Calu3 (cell line): ENCODE data around the gene EVA1B. TPM values are rescaled to one million over a fixed set of nuclear protein-coding genes. Genes with fewer than 3 reads are reported as not detected.

Source experiments
- BruUV-seq: library from RNA; stranded (reverse); fragments of 400-500 nt; replicated peaks from 2 replicates; lab custom pipeline; 2021; lab: Mats Ljungman, UMichigan
- CTCF ChIA-PET: fragments of 300-600 bp; sonication (Branson Sonifier 250); formaldehyde crosslinking; loops from one replicate; lab custom pipeline; 2022; ENCODE audit warnings: antibody characterized with exemption; lab: Charles Lee
- DNase-seq: peaks from one replicate; pipeline ENCODE4 v3.0.0; 2022
- H3K27ac Mint-ChIP-seq: one replicate; pipeline ENCODE4 v1.8.0; 2022; ENCODE audit warnings: mixed read lengths; ENCODE audit not compliant: unreplicated experiment
- H3K27me3 Mint-ChIP-seq: one replicate; pipeline ENCODE4 v1.8.0; 2022; ENCODE audit warnings: mixed read lengths; ENCODE audit not compliant: unreplicated experiment
- H3K36me3 Mint-ChIP-seq: one replicate; pipeline ENCODE4 v1.8.0; 2022; ENCODE audit warnings: mild to moderate bottlenecking, moderate library complexity, mixed read lengths; ENCODE audit not compliant: insufficient read depth, unreplicated experiment
- H3K4me1 Mint-ChIP-seq: one replicate; pipeline ENCODE4 v1.8.0; 2022; ENCODE audit warnings: mild to moderate bottlenecking, low read depth, mixed read lengths; ENCODE audit not compliant: unreplicated experiment
- H3K4me3 Mint-ChIP-seq: one replicate; pipeline ENCODE4 v1.8.0; 2022; ENCODE audit warnings: mild to moderate bottlenecking, low read depth, moderate library complexity, mixed read lengths; ENCODE audit not compliant: unreplicated experiment
- H3K9me3 Mint-ChIP-seq: one replicate; pipeline ENCODE4 v1.8.0; 2022; ENCODE audit warnings: low read depth, mixed read lengths; ENCODE audit not compliant: unreplicated experiment
- CTCF ChIP-seq: fragments of 200-600 bp; IDR thresholded peaks from one replicate; pipeline ENCODE4 v1.8.0; 2022; ENCODE audit warnings: antibody characterized with exemption; ENCODE audit not compliant: unreplicated experiment
- intact Hi-C: fragments of 100-400 bp; cut with micrococcal nuclease; formaldehyde crosslinking; loops from one replicate; pipeline ENCODE4 v1.10.0; 2022; ENCODE audit not compliant: unreplicated experiment
- total RNA-seq: library from RNA; stranded (reverse); gene quantifications from 2 replicates; pipeline ENCODE4 v1.2.3, GENCODE V29; 2022

Gene EVA1B
- total RNA-seq, 1 experiment from 2014 or later, result 11.2 TPM

GRCh38 chr1:36279110-36279788 lies 44.2 kb downstream of the EVA1B start:
- no peak for DNase-seq
- no peaks in the 10 kb centered on the region for H3K4me1 Mint-ChIP-seq
- no peaks in the 10 kb centered on the region for H3K27me3 Mint-ChIP-seq
- intact Hi-C loops, result no loop called here
- H3K4me3 Mint-ChIP-seq, result no peak overlapping the region
- CTCF ChIA-PET, result no interaction called here
- peaks cover 17% of the 10 kb centered on the region for H3K36me3 Mint-ChIP-seq
- no peak overlapping the region for H3K27ac Mint-ChIP-seq
- BruUV-seq, result no TSS peak
- TF ChIP-seq CTCF, result no peak
- H3K9me3 Mint-ChIP-seq, result no peaks in the 10 kb centered on the region

- Mint-ChIP-seq H3K27ac (no peak overlapping the region), H3K9me3 (no peaks in the 10 kb centered on the region), H3K36me3 (peaks cover 16% of the 10 kb centered on the region), H3K4me1 (no peaks in the 10 kb centered on the region), H3K4me3 (no peak overlapping the region), H3K27me3 (no peaks in the 10 kb centered on the region)
- CTCF ChIA-PET, result interaction anchor here (0.7 kb wide), 2 partner anchors 40 to 147 kb away, joined by 4 read pairs; no protein-coding TSS in a partner anchor
- no peak for DNase-seq
- TF ChIP-seq CTCF, result no peak
- intact Hi-C loops, result no loop called here
- no TSS peak for BruUV-seq
These were observed 46.8 kb downstream of the EVA1B start for GRCh38 chr1:36276688-36277087.

- no peaks in the 10 kb centered on the region for H3K27me3 Mint-ChIP-seq
- H3K4me3 Mint-ChIP-seq, result no peak overlapping the region
- peaks cover 40% of the 10 kb centered on the region for H3K36me3 Mint-ChIP-seq
- intact Hi-C loops, result no loop called here
- CTCF ChIA-PET, result interaction anchor here (0.6 kb wide), 1 partner anchor 66 kb away, joined by 3 read pairs; no protein-coding TSS in a partner anchor
- no peaks in the 10 kb centered on the region for H3K4me1 Mint-ChIP-seq
- no peak overlapping the region for H3K27ac Mint-ChIP-seq
- no peak for TF ChIP-seq CTCF
- DNase-seq, result no peak
- BruUV-seq, result no TSS peak
- H3K9me3 Mint-ChIP-seq, result no peaks in the 10 kb centered on the region
These were observed 49.2 kb downstream of the EVA1B start for GRCh38 chr1:36274201-36274600.

- BruUV-seq, result no TSS peak
- Mint-ChIP-seq H3K9me3 (no peaks in the 10 kb centered on the region), H3K27ac (peak overlapping the region; percentile 5), H3K27me3 (no peaks in the 10 kb centered on the region), H3K4me3 (no peak overlapping the region), H3K4me1 (no peaks in the 10 kb centered on the region), H3K36me3 (peaks cover 51% of the 10 kb centered on the region)
- DNase-seq, result no peak
- CTCF ChIA-PET, result no interaction called here
- intact Hi-C loops, result no loop called here
- no peak for TF ChIP-seq CTCF
These were observed 50.4 kb downstream of the EVA1B start for GRCh38 chr1:36273024-36273423.

Other genes with a start within 250 kb of the EVA1B start
- gene TEKT2, start 239.6 kb downstream of the EVA1B start, total RNA-seq, result 0.31 TPM in 1 of 2 replicates, not detected in the other
- gene ADPRS, start 234.8 kb downstream of the EVA1B start, total RNA-seq, result 26.5 and 32.8 TPM in 2 replicates
- 0.07 TPM in 1 of 2 replicates, not detected in the other for gene COL8A2, start 198.4 kb downstream of the EVA1B start, total RNA-seq
- gene TRAPPC3, start 174.2 kb downstream of the EVA1B start, total RNA-seq, result 70.3 and 71.5 TPM in 2 replicates
- 96.2 and 98.3 TPM in 2 replicates for gene MAP7D1, start 167.5 kb downstream of the EVA1B start, total RNA-seq
- gene THRAP3, start 99.2 kb downstream of the EVA1B start, total RNA-seq, result 97.5 and 99.4 TPM in 2 replicates
- 12.1 and 13.2 TPM in 2 replicates for gene SH3D21, start 17.3 kb downstream of the EVA1B start, total RNA-seq
- 44.5 and 52.1 TPM in 2 replicates for gene STK40, start 62.3 kb upstream of the EVA1B start, total RNA-seq
- gene LSM10, start 74.3 kb upstream of the EVA1B start, total RNA-seq, result 35.2 and 42.7 TPM in 2 replicates
- gene OSCP1, start 126.8 kb upstream of the EVA1B start, total RNA-seq, result 2.0 and 3.0 TPM in 2 replicates
- 84.1 and 97.8 TPM in 2 replicates for gene MRPS15, start 140.7 kb upstream of the EVA1B start, total RNA-seq
- not detected in 2 replicates for gene CSF3R, start 159.3 kb upstream of the EVA1B start, total RNA-seq